HG03571 (cell line): ENCODE data around the gene KCNMB4.
A peak's percentile ranks its signal among the peaks of the same experiment; 100 is the strongest.

ENCODE experiments used
- ATAC-seq: cut with Tn5 transposase; IDR thresholded peaks from one replicate; pipeline ENCODE4 v1.9.1; 2021; ENCODE audit not compliant: unreplicated experiment

Gene KCNMB4

GRCh38 chr12:70430400-70430799 is 64.3 kb downstream of the KCNMB4 start:
- no peak for ATAC-seq

GRCh38 chr12:70436836-70437235 is 70.7 kb downstream of the KCNMB4 start:
- ATAC-seq: no peak

- no peak for ATAC-seq
Observed at GRCh38 chr12:70443062-70443673, 77.1 kb downstream of the KCNMB4 start.

GRCh38 chr12:70444903-70445302 is 78.8 kb downstream of the KCNMB4 start:
- no peak for ATAC-seq

GRCh38 chr12:70448371-70448770 is 82.3 kb downstream of the KCNMB4 start:
- no peak for ATAC-seq

GRCh38 chr12:70449074-70449752 is 83.1 kb downstream of the KCNMB4 start:
- no peak for ATAC-seq

GRCh38 chr12:70449753-70450341 is 83.8 kb downstream of the KCNMB4 start:
- no peak for ATAC-seq

GRCh38 chr12:70451528-70451927 is 85.4 kb downstream of the KCNMB4 start:
- no peak for ATAC-seq

- ATAC-seq: no peak
Observed at GRCh38 chr12:70456953-70457352, 90.9 kb downstream of the KCNMB4 start.

GRCh38 chr12:70459786-70460185 is 93.7 kb downstream of the KCNMB4 start:
- ATAC-seq: peak; percentile 87

- ATAC-seq: no peak
Observed at GRCh38 chr12:70463997-70464396, 97.9 kb downstream of the KCNMB4 start.

GRCh38 chr12:70466753-70467152 is 100.7 kb downstream of the KCNMB4 start:
- ATAC-seq: no peak

- ATAC-seq: no peak
Observed at GRCh38 chr12:70467476-70467875, 101.4 kb downstream of the KCNMB4 start.

- no peak for ATAC-seq
Observed at GRCh38 chr12:70467918-70468733, 102.0 kb downstream of the KCNMB4 start.

GRCh38 chr12:70468741-70469140 is 102.7 kb downstream of the KCNMB4 start:
- no peak for ATAC-seq

GRCh38 chr12:70469221-70469820 is 103.2 kb downstream of the KCNMB4 start:
- ATAC-seq: no peak

- ATAC-seq: no peak
Observed at GRCh38 chr12:70482764-70483163, 116.7 kb downstream of the KCNMB4 start.
